Caco-2 (cell line): ENCODE measurements around the gene ZIC4. TPM values are rescaled to one million over a fixed set of nuclear protein-coding genes. Genes with fewer than 3 reads are reported as not detected.

ENCODE experiments used
- BruUV-seq: library from RNA; stranded (reverse); fragments of 400-500 nt; replicated peaks from 2 replicates; lab custom pipeline; 2021; lab: Mats Ljungman, UMichigan
- CTCF ChIA-PET: fragments of 300-600 bp; sonication (Branson Sonifier 250); formaldehyde crosslinking; loops from one replicate; lab custom pipeline; 2022; ENCODE audit warnings: antibody characterized with exemption; lab: Charles Lee
- POLR2A ChIA-PET: fragments of 300-600 bp; sonication (Branson Sonifier 250); formaldehyde crosslinking; loops from one replicate; lab custom pipeline; 2022; ENCODE audit warnings: antibody characterized with exemption; lab: Charles Lee
- DNase-seq, 2 experiments: peaks; one replicate each; pipeline versions ENCODE4 v3.0.0 to v3.0.0-alpha.2; 2020 to 2022
- H3K27me3 ChIP-seq: replicated peaks from 2 replicates; pipeline ENCODE4 v1.6.0; 2011; ENCODE audit warnings: low read length; ENCODE audit not compliant: control insufficient read depth, insufficient read depth
- H3K36me3 ChIP-seq: 2 replicates; pipeline ENCODE4 v1.5.1; 2011; ENCODE audit warnings: low read length; ENCODE audit not compliant: control insufficient read depth, insufficient read depth
- H3K4me1 ChIP-seq: fragments of 250-450 bp; sonication (Bioruptor Pico); 2 replicates; pipeline ENCODE4 v1.5.1; 2020; ENCODE audit warnings: mild to moderate bottlenecking
- H3K4me3 ChIP-seq: 2 replicates; pipeline ENCODE4 v1.5.1; 2011; ENCODE audit warnings: low read depth, mild to moderate bottlenecking, control low read depth, low read length
- H3K9me3 ChIP-seq: fragments of 250-450 bp; sonication (Bioruptor Pico); 2 replicates; pipeline ENCODE4 v1.5.1; 2020; ENCODE audit warnings: mild to moderate bottlenecking, moderate library complexity
- H3K27ac Mint-ChIP-seq: one replicate; pipeline ENCODE4 v1.8.0; 2022; ENCODE audit warnings: mixed read lengths; ENCODE audit not compliant: unreplicated experiment
- H3K27me3 Mint-ChIP-seq: one replicate; pipeline ENCODE4 v1.8.0; 2022; ENCODE audit warnings: mixed read lengths; ENCODE audit not compliant: insufficient read depth, unreplicated experiment
- H3K36me3 Mint-ChIP-seq: one replicate; pipeline ENCODE4 v1.8.0; 2022; ENCODE audit warnings: mild to moderate bottlenecking, mixed read lengths; ENCODE audit not compliant: insufficient read depth, unreplicated experiment
- H3K4me1 Mint-ChIP-seq: one replicate; pipeline ENCODE4 v1.8.0; 2022; ENCODE audit warnings: low read depth, mixed read lengths; ENCODE audit not compliant: unreplicated experiment
- H3K4me3 Mint-ChIP-seq: one replicate; pipeline ENCODE4 v1.8.0; 2022; ENCODE audit warnings: mild to moderate bottlenecking, moderate library complexity, mixed read lengths; ENCODE audit not compliant: unreplicated experiment
- H3K9me3 Mint-ChIP-seq: one replicate; pipeline ENCODE4 v1.8.0; 2022; ENCODE audit warnings: mixed read lengths; ENCODE audit not compliant: unreplicated experiment
- intact Hi-C: fragments of 100-400 bp; cut with micrococcal nuclease; formaldehyde crosslinking; loops from one replicate; pipeline ENCODE4 v1.10.0; 2022; ENCODE audit not compliant: unreplicated experiment
- total RNA-seq: library from RNA; stranded (reverse); gene quantifications from 2 replicates; pipeline ENCODE4 v1.2.3, GENCODE V29; 2022
- TF ChIP-seq, protein P1 (sequence below), 2 experiments: fragments of 200-600 bp in 1 of 2; IDR thresholded peaks; 1 replicate in 1 of 2; 2 replicates in 1 of 2; pipeline versions ENCODE4 v1.5.1 to v1.8.0; 2011 to 2022; ENCODE audit warnings: antibody characterized with exemption in 1 of 2, control low read depth in 1 of 2, inconsistent platforms in 1 of 2, low read depth in 1 of 2, low read length in 1 of 2, mild to moderate bottlenecking in 1 of 2, moderate library complexity in 1 of 2; ENCODE audit not compliant: insufficient read depth in 1 of 2, severe bottlenecking in 1 of 2, unreplicated experiment in 1 of 2

Gene ZIC4
- total RNA-seq, 1 experiment from 2014 or later, result not detected

DNA sequence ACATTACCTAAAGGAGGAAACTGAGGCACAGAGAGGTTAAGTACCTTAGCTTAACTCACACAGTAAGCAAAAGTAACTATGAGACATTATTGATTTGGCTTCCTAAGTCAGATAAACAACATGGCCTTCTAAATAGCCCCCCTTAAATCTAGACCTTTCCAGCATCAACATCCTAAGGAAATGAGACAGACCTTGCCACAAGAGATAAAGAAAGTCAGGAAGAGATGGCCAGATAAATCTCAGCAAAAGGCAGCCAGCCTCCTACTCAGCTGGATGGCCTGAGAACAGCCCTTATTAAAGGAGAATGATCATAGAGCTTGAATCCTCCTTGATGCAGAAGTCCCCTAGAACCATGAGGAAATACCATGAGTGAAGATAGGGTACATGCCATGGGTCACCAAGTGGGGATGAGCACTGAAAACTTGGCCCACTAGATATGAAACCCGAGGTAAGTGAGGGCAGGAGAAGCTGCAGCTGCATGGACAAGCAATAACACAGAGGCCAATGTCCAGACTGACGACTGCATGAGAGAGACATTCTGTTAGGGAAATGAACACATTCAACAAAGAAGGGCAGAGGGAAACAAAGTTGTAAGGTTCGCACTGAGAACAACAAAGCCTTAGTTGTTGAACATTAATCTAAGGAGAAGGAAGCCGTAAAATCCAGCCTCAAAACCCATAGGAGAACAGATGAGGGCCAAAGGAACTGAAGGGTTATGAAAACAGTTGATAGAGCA, 69.6 kb downstream of the ZIC4 start:
- TF ChIP-seq, protein P1, sequence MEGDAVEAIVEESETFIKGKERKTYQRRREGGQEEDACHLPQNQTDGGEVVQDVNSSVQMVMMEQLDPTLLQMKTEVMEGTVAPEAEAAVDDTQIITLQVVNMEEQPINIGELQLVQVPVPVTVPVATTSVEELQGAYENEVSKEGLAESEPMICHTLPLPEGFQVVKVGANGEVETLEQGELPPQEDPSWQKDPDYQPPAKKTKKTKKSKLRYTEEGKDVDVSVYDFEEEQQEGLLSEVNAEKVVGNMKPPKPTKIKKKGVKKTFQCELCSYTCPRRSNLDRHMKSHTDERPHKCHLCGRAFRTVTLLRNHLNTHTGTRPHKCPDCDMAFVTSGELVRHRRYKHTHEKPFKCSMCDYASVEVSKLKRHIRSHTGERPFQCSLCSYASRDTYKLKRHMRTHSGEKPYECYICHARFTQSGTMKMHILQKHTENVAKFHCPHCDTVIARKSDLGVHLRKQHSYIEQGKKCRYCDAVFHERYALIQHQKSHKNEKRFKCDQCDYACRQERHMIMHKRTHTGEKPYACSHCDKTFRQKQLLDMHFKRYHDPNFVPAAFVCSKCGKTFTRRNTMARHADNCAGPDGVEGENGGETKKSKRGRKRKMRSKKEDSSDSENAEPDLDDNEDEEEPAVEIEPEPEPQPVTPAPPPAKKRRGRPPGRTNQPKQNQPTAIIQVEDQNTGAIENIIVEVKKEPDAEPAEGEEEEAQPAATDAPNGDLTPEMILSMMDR (IDR thresholded peaks at IDR 0.05; ENCODE audit: insufficient read depth in 1 of 2, low read depth in 1 of 2, low read length in 1 of 2, severe bottlenecking in 1 of 2, unreplicated experiment in 1 of 2), result no peak
- CTCF ChIA-PET, result no interaction called here
- no TSS peak for BruUV-seq
- H3K4me3 Mint-ChIP-seq, result no peak overlapping the region
- intact Hi-C loops, result no loop called here
- Histone ChIP-seq H3K4me1 (no peaks in the 10 kb centered on the region), H3K36me3 (no peaks in the 10 kb centered on the region), H3K9me3 (no peaks in the 10 kb centered on the region), H3K4me3 (no peak overlapping the region), H3K27me3 (no peaks in the 10 kb centered on the region)
- no peaks in the 10 kb centered on the region for H3K4me1 Mint-ChIP-seq
- no peak overlapping the region for H3K27ac Mint-ChIP-seq
- no peaks in the 10 kb centered on the region for H3K9me3 Mint-ChIP-seq
- DNase-seq, result no peak
- no peaks in the 10 kb centered on the region for H3K36me3 Mint-ChIP-seq
- peaks cover 2% of the 10 kb centered on the region for H3K27me3 Mint-ChIP-seq
- POLR2A ChIA-PET, result no interaction called here

Other genes with a start within 250 kb of the ZIC4 start
- gene ZIC1, start 2.8 kb upstream of the ZIC4 start, total RNA-seq, result not detected in 2 replicates